Ovary (tissue), 3 donors: ENCODE data around the gene SEPTIN3.

Experiments
- EP300 ChIP-seq: sonication (generic); formaldehyde crosslinking; IDR thresholded peaks from one replicate; pipeline ENCODE4 v1.6.1; 2017; ENCODE audit warnings: antibody characterized with exemption
- POLR2A ChIP-seq: fragments of 450-650 bp; IDR thresholded peaks from one replicate; pipeline ENCODE4 v1.6.1; 2017; ENCODE audit warnings: antibody characterized with exemption, mild to moderate bottlenecking, moderate library complexity
- TF ChIP-seq, protein P1 (sequence below), 3 donors: fragments of 450-650 bp in 2 of 3; fragments of 200-600 bp in 1 of 3; IDR thresholded peaks; one replicate each; pipeline versions ENCODE4 v1.5.1 to v1.8.0; 2016 to 2022; ENCODE audit warnings: antibody characterized with exemption in 3 of 3, mild to moderate bottlenecking in 1 of 3
- donor health status: DM: no; HTN: no; CAD: no.

DNA sequence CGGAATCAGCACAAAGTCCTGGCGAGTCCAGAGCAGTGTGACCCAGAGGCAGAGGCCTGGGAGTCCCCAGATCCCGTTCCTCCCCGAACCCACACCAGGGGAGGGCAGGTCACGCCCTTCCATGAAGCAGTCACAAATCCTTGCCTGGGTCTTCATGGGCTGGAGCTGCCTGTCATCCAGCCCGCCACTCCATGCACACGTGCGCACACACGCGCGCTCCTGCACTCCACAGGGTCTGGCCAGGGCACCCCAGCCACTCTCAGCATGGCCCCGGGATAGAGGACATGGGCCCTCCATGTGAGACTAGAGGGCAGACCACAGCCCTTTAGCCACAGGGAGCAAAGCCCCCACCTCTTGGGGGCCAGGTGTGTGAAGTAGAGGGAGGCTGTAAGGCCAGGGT, 36.9 kb upstream of the SEPTIN3 start:
- TF ChIP-seq, protein P1, sequence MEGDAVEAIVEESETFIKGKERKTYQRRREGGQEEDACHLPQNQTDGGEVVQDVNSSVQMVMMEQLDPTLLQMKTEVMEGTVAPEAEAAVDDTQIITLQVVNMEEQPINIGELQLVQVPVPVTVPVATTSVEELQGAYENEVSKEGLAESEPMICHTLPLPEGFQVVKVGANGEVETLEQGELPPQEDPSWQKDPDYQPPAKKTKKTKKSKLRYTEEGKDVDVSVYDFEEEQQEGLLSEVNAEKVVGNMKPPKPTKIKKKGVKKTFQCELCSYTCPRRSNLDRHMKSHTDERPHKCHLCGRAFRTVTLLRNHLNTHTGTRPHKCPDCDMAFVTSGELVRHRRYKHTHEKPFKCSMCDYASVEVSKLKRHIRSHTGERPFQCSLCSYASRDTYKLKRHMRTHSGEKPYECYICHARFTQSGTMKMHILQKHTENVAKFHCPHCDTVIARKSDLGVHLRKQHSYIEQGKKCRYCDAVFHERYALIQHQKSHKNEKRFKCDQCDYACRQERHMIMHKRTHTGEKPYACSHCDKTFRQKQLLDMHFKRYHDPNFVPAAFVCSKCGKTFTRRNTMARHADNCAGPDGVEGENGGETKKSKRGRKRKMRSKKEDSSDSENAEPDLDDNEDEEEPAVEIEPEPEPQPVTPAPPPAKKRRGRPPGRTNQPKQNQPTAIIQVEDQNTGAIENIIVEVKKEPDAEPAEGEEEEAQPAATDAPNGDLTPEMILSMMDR (IDR thresholded peaks at IDR 0.05), result no peak
- TF ChIP-seq POLR2A (no peak), EP300 (no peak)
